Measurements from ENCODE around the gene CORO1C. TPM values are rescaled to one million over a fixed set of nuclear protein-coding genes. Genes with fewer than 3 reads are reported as not detected.

CORO1C gene
- total RNA-seq, 3 donors from 2014 or later (not counting 1 experiment from before 2014, with no cell fraction given), result 28.9 to 43.5 (median 36.0) TPM

- intact Hi-C loops (cut with micrococcal nuclease), result no loop called here
- Mint-ChIP-seq H3K4me1 (peaks cover 9 to 28% of the 10 kb centered on the region in 2 donors), H3K27ac (no peak overlapping the region)
These were observed 87.1 kb downstream of the CORO1C start for GRCh38 chr12:108643941-108644810.

GRCh38 chr12:108642899-108643654, 88.2 kb downstream of the CORO1C start:
- Histone ChIP-seq H3K27ac (ENCODE audit: low read length) (peak overlapping the region; percentile 10), H3K27me3 (ENCODE audit: control insufficient read depth, insufficient read depth, low read length) (no peaks in the 10 kb centered on the region)
- no peaks in the 10 kb centered on the region for H3K36me3 Mint-ChIP-seq

More at GRCh38 chr12:108643941-108644810, 87.1 kb downstream of the CORO1C start:
- H3K4me3 ChIP-seq (ENCODE audit: low read length), result no peak overlapping the region
- no peak overlapping the region for H3K27ac ChIP-seq (ENCODE audit: low read length)
- DNase-seq (no peak), ATAC-seq (no peak)
- H3K36me3 ChIP-seq (ENCODE audit: control insufficient read depth, insufficient read depth, low read length), result peaks cover 10% of the 10 kb centered on the region
- 91% methylated on average over 18 of the region's 18 CpGs for WGBS (ENCODE audit: insufficient coverage)
- Mint-ChIP-seq H3K36me3 (no peaks in the 10 kb centered on the region), H3K4me3 (no peak overlapping the region), H3K27me3 (ENCODE audit: low read depth in 2 of 2) (no peaks in the 10 kb centered on the region), H3K9me3 (no peaks in the 10 kb centered on the region)
- no peaks in the 10 kb centered on the region for H3K9me3 ChIP-seq (ENCODE audit: control insufficient read depth, insufficient read depth, low read length)
- no peaks in the 10 kb centered on the region for H3K27me3 ChIP-seq (ENCODE audit: control insufficient read depth, insufficient read depth, low read length)
- peaks cover 26% of the 10 kb centered on the region for H3K4me1 ChIP-seq (ENCODE audit: control insufficient read depth, insufficient read depth, low read length)
- TF ChIP-seq CTCF (IDR thresholded peaks at IDR 0.05), result no peak

GRCh38 chr12:108642269-108642870, 88.9 kb downstream of the CORO1C start:
- no peaks in the 10 kb centered on the region for H3K9me3 Mint-ChIP-seq
- no peak overlapping the region for H3K4me3 Mint-ChIP-seq
- H3K4me1 Mint-ChIP-seq, result peaks cover 3 to 32% of the 10 kb centered on the region in 2 donors
- H3K36me3 ChIP-seq (ENCODE audit: control insufficient read depth, insufficient read depth, low read length), result no peaks in the 10 kb centered on the region
- no peaks in the 10 kb centered on the region for H3K36me3 Mint-ChIP-seq
- peaks cover 37% of the 10 kb centered on the region for H3K4me1 ChIP-seq (ENCODE audit: control insufficient read depth, insufficient read depth, low read length)
- intact Hi-C loops (cut with micrococcal nuclease), result no loop called here
- no peak overlapping the region for H3K4me3 ChIP-seq (ENCODE audit: low read length)
- no peak overlapping the region for H3K27ac Mint-ChIP-seq
- no peaks in the 10 kb centered on the region for H3K27me3 Mint-ChIP-seq (ENCODE audit: low read depth in 2 of 2)
- peak overlapping the region; percentile 57 for H3K27ac ChIP-seq (ENCODE audit: low read length)
- WGBS (ENCODE audit: insufficient coverage), result 79% methylated on average over 13 of the region's 16 CpGs
- no peaks in the 10 kb centered on the region for H3K9me3 ChIP-seq (ENCODE audit: control insufficient read depth, insufficient read depth, low read length)
- no peak for ATAC-seq
- DNase-seq, result no peak
- H3K27me3 ChIP-seq (ENCODE audit: control insufficient read depth, insufficient read depth, low read length), result no peaks in the 10 kb centered on the region
- no peak for TF ChIP-seq CTCF (IDR thresholded peaks at IDR 0.05)

More at GRCh38 chr12:108642899-108643654, 88.2 kb downstream of the CORO1C start:
- Histone ChIP-seq H3K4me1 (ENCODE audit: control insufficient read depth, insufficient read depth, low read length) (peaks cover 36% of the 10 kb centered on the region), H3K4me3 (ENCODE audit: low read length) (no peak overlapping the region), H3K9me3 (ENCODE audit: control insufficient read depth, insufficient read depth, low read length) (no peaks in the 10 kb centered on the region), H3K36me3 (ENCODE audit: control insufficient read depth, insufficient read depth, low read length) (peaks cover 2% of the 10 kb centered on the region)
- H3K9me3 Mint-ChIP-seq, result no peaks in the 10 kb centered on the region
- no peaks in the 10 kb centered on the region for H3K27me3 Mint-ChIP-seq (ENCODE audit: low read depth in 2 of 2)
- intact Hi-C loops (cut with micrococcal nuclease), result no loop called here
- TF ChIP-seq CTCF (IDR thresholded peaks at IDR 0.05), result no peak
- WGBS (ENCODE audit: insufficient coverage), result 88% methylated on average over 1 of the region's 1 CpG
- ATAC-seq (no peak), DNase-seq (no peak)
- H3K27ac Mint-ChIP-seq, result no peak overlapping the region
- peaks cover 8 to 32% of the 10 kb centered on the region in 2 donors for H3K4me1 Mint-ChIP-seq
- no peak overlapping the region for H3K4me3 Mint-ChIP-seq

Data from natural killer cell (primary cell).